Measurements from ENCODE around the gene SLC38A4. TPM values are rescaled to one million over a fixed set of nuclear protein-coding genes. Genes with fewer than 3 reads are reported as not detected.

The SLC38A4 gene
- total and polyA plus RNA-seq, 2 experiments from 2014 or later, result 6.2 to 12.5 TPM

DNA sequence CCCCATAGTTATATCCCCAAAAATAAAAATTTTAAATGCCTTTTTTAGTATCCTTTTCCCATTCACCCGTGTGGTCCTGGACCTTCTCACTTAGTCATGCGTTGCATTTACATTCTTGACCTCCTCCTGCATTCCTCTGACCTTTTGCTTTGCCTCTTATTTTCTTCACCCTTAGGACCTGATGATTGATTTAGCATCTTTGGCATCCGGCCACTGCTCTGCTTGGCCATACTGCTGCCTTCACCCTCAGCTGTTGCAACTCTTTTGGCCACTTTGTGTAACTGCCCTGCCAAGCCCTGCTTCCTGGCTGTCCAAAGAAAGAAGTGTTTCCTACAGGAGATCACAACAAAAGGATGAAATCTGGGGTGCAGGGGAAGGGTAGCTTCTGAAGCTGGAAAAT is 48.8 kb upstream of the SLC38A4 start (continued):
- TF ChIP-seq, protein P1, sequence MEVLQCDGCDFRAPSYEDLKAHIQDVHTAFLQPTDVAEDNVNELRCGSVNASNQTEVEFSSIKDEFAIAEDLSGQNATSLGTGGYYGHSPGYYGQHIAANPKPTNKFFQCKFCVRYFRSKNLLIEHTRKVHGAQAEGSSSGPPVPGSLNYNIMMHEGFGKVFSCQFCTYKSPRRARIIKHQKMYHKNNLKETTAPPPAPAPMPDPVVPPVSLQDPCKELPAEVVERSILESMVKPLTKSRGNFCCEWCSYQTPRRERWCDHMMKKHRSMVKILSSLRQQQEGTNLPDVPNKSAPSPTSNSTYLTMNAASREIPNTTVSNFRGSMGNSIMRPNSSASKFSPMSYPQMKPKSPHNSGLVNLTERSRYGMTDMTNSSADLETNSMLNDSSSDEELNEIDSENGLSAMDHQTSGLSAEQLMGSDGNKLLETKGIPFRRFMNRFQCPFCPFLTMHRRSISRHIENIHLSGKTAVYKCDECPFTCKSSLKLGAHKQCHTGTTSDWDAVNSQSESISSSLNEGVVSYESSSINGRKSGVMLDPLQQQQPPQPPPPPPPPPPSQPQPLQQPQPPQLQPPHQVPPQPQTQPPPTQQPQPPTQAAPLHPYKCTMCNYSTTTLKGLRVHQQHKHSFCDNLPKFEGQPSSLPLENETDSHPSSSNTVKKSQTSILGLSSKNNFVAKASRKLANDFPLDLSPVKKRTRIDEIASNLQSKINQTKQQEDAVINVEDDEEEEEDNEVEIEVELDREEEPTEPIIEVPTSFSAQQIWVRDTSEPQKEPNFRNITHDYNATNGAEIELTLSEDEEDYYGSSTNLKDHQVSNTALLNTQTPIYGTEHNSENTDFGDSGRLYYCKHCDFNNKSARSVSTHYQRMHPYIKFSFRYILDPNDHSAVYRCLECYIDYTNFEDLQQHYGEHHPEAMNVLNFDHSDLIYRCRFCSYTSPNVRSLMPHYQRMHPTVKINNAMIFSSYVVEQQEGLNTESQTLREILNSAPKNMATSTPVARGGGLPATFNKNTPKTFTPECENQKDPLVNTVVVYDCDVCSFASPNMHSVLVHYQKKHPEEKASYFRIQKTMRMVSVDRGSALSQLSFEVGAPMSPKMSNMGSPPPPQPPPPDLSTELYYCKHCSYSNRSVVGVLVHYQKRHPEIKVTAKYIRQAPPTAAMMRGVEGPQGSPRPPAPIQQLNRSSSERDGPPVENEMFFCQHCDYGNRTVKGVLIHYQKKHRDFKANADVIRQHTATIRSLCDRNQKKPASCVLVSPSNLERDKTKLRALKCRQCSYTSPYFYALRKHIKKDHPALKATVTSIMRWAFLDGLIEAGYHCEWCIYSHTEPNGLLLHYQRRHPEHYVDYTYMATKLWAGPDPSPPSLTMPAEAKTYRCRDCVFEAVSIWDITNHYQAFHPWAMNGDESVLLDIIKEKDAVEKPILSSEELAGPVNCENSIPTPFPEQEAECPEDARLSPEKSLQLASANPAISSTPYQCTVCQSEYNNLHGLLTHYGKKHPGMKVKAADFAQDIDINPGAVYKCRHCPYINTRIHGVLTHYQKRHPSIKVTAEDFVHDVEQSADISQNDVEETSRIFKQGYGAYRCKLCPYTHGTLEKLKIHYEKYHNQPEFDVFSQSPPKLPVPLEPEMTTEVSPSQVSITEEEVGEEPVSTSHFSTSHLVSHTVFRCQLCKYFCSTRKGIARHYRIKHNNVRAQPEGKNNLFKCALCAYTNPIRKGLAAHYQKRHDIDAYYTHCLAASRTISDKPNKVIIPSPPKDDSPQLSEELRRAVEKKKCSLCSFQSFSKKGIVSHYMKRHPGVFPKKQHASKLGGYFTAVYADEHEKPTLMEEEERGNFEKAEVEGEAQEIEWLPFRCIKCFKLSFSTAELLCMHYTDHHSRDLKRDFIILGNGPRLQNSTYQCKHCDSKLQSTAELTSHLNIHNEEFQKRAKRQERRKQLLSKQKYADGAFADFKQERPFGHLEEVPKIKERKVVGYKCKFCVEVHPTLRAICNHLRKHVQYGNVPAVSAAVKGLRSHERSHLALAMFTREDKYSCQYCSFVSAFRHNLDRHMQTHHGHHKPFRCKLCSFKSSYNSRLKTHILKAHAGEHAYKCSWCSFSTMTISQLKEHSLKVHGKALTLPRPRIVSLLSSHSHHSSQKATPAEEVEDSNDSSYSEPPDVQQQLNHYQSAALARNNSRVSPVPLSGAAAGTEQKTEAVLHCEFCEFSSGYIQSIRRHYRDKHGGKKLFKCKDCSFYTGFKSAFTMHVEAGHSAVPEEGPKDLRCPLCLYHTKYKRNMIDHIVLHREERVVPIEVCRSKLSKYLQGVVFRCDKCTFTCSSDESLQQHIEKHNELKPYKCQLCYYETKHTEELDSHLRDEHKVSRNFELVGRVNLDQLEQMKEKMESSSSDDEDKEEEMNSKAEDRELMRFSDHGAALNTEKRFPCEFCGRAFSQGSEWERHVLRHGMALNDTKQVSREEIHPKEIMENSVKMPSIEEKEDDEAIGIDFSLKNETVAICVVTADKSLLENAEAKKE (CRISPR knock-in tag; IDR thresholded peaks at IDR 0.05), result no peak
- TF ChIP-seq, protein P2, sequence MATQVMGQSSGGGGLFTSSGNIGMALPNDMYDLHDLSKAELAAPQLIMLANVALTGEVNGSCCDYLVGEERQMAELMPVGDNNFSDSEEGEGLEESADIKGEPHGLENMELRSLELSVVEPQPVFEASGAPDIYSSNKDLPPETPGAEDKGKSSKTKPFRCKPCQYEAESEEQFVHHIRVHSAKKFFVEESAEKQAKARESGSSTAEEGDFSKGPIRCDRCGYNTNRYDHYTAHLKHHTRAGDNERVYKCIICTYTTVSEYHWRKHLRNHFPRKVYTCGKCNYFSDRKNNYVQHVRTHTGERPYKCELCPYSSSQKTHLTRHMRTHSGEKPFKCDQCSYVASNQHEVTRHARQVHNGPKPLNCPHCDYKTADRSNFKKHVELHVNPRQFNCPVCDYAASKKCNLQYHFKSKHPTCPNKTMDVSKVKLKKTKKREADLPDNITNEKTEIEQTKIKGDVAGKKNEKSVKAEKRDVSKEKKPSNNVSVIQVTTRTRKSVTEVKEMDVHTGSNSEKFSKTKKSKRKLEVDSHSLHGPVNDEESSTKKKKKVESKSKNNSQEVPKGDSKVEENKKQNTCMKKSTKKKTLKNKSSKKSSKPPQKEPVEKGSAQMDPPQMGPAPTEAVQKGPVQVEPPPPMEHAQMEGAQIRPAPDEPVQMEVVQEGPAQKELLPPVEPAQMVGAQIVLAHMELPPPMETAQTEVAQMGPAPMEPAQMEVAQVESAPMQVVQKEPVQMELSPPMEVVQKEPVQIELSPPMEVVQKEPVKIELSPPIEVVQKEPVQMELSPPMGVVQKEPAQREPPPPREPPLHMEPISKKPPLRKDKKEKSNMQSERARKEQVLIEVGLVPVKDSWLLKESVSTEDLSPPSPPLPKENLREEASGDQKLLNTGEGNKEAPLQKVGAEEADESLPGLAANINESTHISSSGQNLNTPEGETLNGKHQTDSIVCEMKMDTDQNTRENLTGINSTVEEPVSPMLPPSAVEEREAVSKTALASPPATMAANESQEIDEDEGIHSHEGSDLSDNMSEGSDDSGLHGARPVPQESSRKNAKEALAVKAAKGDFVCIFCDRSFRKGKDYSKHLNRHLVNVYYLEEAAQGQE (IDR thresholded peaks at IDR 0.05; ENCODE audit: unreplicated experiment), result no peak
- TF ChIP-seq ZNF331 (CRISPR knock-in tag; IDR thresholded peaks at IDR 0.05; ENCODE audit: low read depth) (no peak), NANOG (IDR thresholded peaks at IDR 0.05; ENCODE audit: borderline replicate concordance) (no peak), EZH2 (IDR thresholded peaks at IDR 0.05; ENCODE audit: low read depth, unreplicated experiment) (no peak)

DNA sequence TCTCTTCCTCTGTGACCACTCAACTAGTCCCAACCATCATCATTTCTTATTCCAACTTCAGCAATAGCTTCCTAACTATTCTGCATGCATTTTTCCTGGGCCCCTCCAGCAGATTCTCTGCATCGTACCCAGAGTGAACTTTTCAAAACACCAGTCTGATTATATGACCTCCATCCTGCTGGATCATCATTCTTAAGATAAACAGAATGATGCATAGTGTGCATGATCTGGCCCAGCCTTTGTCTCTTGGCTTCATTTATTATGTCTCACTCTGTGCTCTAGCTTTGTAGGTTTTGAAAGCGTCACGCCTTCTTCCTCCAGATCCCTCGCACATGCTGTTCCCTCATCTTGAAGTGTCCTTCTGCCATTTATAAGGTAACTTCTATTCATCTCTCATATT is 46.3 kb upstream of the SLC38A4 start:
- ATAC-seq (no peak), DNase-seq (ENCODE audit: low spot score) (no peak)
- Mint-ChIP-seq H3K9me3 (peaks cover 29% of the 10 kb centered on the region), H3K36me3 (ENCODE audit: low read depth) (0 out of 3 replicates have a peak, but pooled peaks cover 2% of the 10 kb centered on the region), H3K27ac (no peak overlapping the region), H3K4me1 (no peaks in the 10 kb centered on the region), H3K4me3 (no peak overlapping the region), H3K27me3 (ENCODE audit: insufficient read depth, low read depth, poor library complexity) (no peaks in the 10 kb centered on the region)
- Histone ChIP-seq H3K27ac (ENCODE audit: low read depth) (no peak overlapping the region), H3K27me3 (ENCODE audit: insufficient read depth) (no peaks in the 10 kb centered on the region), H3F3A (replicated peaks; ENCODE audit: low read depth) (no peaks in the 10 kb centered on the region), H3K36me3 (ENCODE audit: insufficient read depth) (peaks cover 6% of the 10 kb centered on the region), H3K79me2 (replicated peaks; ENCODE audit: insufficient read depth) (no peaks in the 10 kb centered on the region), H3K4me3 (no peak overlapping the region), H2AFZ (no peak overlapping the region), H3K4me1 (ENCODE audit: insufficient read depth) (no peaks in the 10 kb centered on the region), H3K9me2 (ENCODE audit: insufficient read depth) (peaks cover 23% of the 10 kb centered on the region), H3K4me2 (no peak overlapping the region), H4K20me1 (replicated peaks; ENCODE audit: insufficient read depth) (no peaks in the 10 kb centered on the region)
- TF ChIP-seq, protein P1 (CRISPR knock-in tag; IDR thresholded peaks at IDR 0.05), result no peak
- TF ChIP-seq POLR2AphosphoS5 (IDR thresholded peaks at IDR 0.05; ENCODE audit: low read depth) (no peak), NANOG (IDR thresholded peaks at IDR 0.05; ENCODE audit: borderline replicate concordance) (no peak), ZNF331 (CRISPR knock-in tag; IDR thresholded peaks at IDR 0.05; ENCODE audit: low read depth) (no peak)
